Inferior parietal cortex (tissue), 1 donor: ENCODE results near the gene OTUD3.
A peak's percentile ranks its signal among the peaks of the same experiment; 100 is the strongest.
"Not testable (repeated sequence)": the region's sequence is repeated elsewhere in the genome, so short reads cannot be mapped to it uniquely, and the experiment has no call there.

ENCODE experiments used
- DNase-seq: peaks from one replicate; pipeline ENCODE4 v3.0.0-alpha.2; 2016; ENCODE audit errors: extremely low spot score

OTUD3 gene, protein sequence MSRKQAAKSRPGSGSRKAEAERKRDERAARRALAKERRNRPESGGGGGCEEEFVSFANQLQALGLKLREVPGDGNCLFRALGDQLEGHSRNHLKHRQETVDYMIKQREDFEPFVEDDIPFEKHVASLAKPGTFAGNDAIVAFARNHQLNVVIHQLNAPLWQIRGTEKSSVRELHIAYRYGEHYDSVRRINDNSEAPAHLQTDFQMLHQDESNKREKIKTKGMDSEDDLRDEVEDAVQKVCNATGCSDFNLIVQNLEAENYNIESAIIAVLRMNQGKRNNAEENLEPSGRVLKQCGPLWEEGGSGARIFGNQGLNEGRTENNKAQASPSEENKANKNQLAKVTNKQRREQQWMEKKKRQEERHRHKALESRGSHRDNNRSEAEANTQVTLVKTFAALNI

DNA sequence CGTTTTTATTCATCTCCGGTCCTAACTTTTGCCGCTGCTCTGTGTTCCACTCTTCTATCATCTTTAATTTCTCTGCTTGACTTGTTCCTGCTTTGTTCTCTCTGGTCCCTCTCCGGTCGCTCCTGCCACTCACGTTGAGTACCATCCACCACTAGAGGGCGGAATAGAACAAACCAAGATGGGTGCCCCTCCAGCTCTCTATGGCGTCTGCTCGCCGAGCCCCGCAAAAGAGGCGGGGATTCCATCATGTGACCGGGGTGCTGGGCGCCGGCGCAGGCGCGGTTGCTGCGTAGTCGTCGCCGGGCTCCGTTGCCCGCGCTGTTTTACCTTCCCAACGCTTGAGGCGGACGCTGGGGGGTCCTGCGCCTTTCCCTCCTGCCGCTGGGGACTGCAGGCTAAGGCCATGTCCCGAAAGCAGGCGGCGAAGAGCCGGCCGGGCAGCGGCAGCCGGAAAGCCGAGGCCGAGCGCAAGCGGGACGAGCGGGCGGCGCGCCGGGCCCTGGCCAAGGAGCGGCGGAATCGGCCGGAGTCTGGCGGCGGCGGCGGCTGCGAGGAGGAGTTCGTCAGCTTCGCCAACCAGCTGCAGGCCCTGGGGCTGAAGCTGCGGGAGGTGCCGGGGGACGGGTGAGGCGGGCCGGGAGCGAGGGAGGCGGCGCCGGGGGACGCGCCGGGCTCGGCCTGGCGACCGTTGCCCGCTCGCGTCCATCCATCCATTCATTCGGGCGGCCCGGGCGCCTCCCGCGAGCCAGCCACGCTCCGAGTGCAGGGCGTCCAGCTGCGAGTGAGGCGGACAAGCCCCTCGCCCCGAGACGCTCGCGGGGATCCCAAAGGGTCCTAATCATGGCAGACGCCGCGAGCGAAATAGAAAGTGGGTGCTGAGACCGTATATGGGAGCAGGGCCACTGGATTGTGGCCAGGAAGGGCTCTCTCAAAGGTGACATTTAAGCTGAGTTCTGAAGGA is at the start of gene OTUD3:
Gene OTUD3, plus strand, starts transcription at position 285 of the 961 bp plus-strand sequence. Its CDS starts 119 bp downstream, at position 404.
- DNase-seq, result peak; percentile 100

DNA sequence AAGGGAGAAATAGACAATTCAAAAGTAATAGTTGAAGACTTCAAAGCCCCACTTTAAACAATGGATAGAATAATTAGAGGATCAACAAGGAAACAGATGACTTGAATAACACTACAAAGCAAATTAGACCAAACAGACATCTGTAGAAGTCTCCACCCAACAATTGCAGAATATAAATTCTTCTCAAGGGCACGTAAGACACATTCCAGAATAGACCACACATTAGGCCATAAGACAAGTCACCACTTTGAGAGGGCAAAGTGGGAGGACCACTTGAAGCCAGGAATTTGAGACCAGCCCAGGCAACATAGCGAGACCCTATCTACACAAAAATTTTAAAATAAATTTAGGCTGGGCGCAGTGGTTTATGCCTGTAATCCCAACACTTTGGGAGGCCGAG is 46.6 kb upstream of the OTUD3 start:
- no peak for DNase-seq

DNA sequence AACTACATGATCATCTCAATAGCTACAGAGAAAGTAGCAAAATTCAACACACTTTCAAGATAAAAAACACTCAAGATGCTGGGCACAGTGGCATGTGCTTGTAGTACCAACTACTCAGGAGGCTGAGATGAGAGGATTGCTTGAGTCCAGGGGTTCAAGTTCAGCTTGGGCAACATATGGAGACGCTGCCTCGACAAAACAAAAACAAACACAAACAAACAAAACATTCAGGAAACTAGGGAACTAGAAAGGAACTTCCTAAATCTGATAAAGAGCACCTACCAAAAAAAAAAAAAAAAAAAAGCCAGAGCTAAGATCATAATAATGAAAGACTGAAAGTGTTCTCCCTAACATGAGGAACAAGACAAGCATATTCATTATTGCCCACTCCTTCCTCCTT is 44.3 kb upstream of the OTUD3 start:
- no peak for DNase-seq

DNA sequence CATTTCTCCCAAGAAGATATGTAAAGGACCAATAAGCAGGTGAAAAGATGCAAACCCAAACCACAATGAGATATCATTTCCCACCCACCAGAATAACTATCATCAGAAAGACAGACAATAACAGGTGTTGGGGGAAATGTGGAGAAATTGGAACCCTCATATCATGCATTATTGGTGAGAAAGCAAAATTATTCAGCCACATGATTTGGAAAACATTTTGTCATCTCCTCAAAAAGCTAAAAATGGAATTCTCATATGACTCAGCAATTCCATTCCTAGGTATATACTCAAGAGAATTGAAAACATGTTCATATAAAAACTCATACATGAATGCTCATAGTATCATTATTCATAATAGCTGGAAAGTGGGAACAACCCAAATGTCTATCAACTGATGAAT is 42.0 kb upstream of the OTUD3 start:
- DNase-seq, result no peak

DNA sequence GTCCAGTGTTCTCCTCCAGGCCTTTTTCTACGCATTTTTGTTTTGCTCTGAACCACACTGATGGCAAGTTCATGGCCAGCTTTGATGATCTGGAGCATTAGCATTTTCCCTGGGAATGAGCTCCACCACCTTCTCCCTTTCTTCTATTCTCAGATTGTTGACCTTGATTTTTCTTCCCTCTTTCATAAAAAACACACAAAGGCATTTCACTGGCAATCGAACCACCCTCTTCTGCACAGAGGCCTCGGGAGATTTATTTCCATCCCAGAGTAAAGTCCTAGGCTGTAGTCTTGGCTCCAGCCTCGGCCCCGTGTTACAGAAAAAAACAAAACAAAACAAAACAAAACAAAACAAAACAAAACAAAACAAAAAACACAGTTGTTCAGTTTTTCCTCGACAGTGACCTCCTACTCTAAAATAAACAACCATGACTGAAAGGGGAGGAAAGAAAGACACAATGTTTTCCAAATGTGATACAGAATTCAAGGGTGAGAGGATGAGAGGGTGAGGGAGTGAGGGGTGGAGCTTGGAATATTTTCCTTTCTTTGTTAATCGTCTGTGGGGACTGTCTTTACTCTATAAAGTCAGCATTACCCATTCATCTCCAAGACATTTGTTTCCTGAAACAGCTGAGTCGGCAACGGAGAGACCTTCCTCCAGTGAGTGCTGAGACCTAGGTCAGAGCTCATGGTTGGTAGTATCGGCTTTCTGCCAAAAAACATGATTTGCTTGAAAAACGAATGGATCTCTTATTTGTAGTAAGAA is 37.3 kb upstream of the OTUD3 start:
- DNase-seq, result no peak

DNA sequence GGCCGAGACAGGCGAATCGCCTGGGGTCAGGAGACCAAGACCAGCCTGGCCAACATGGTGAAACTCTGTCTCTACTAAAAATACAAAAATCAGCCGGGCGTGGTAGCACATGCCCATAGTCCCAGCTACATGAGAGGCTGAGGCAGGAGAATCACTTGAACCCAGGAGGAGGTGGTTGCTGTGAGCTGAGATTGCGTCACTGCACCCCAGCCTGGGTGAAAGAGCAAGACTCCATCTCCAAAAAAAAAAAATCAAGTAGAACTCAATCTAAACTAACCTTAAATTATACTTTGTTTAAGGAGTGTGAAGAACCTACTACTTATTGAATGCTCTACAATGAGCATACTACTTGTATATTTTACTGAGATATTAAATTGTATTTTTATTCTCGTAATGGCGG is 36.6 kb upstream of the OTUD3 start:
- DNase-seq, result no peak

DNA sequence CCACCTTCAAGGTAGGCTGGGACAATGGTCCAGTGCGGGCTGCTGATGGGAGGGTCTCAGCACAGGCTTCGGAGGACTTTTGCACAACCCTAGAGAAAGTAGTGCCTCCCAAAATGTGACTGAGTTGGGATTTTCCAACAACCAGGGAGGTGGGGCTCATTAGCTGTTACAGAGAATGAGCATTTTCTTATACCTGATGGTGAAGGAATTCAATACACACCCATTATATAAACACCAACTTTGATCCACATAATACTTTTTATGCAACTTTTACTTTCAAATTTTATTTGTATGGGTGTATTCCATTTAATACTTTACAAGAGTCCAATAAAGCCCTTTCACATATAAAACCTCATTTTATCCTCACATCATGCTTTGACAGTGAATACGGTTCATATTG is 35.9 kb upstream of the OTUD3 start:
- DNase-seq, result no peak

DNA sequence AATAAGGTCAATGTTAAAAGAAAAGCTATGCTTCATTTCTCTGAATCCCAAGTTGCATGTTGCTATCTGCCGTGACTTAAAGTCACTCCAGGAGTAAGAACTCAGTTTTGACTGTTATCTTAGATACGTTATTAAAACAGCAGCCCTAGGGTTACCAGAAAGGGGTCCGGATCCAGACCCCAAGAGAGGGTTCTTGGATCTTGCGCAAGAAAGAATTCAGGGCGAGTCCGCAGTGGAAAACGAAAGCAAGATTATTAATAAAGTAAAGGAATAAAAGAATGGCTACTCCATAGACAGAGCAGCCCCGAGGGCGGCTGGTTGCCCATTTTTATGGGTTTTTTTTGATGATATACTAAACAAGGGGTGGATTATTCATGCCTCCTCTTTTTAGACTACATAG is 34.9 kb upstream of the OTUD3 start:
- not testable (repeated sequence) for DNase-seq

DNA sequence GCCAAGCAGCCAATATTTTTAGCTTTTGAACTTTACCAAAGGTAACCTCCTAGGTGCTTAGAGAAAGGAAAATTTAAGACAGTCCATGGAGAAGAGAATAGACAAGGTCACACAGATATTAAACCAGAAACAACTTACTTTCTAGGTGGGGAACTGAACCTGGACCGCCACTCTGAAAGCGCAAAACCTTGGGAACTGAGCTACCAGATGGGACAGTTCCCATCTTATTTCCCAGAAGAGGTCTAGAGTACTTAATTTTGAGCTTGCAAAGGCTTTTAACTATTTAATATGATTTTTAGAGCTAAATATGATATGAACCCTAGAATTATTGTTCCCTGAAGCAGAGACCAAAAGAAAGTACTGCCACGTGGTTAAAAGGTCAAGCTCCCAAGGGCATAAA is 32.9 kb upstream of the OTUD3 start:
- not testable (repeated sequence) for DNase-seq

DNA sequence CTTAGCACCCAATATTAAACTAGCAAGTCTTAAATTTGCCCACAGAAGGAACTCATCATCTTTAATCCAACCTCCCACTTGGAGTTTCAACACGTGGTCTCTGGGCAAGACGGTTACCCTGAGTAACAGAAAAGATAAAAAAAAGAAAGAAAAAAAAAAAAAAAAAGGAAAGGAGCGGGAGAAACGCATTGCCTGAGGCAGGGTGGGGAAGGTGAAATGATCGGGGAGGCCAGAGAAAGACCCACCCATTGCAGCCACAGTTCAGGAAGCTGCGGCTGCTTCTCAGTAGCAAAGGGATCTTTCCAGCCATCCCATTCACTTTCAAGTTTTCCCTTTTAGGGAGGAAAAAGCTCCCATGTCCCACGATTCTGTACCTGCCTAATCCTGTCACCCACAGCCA is 32.0 kb upstream of the OTUD3 start:
- no peak for DNase-seq

DNA sequence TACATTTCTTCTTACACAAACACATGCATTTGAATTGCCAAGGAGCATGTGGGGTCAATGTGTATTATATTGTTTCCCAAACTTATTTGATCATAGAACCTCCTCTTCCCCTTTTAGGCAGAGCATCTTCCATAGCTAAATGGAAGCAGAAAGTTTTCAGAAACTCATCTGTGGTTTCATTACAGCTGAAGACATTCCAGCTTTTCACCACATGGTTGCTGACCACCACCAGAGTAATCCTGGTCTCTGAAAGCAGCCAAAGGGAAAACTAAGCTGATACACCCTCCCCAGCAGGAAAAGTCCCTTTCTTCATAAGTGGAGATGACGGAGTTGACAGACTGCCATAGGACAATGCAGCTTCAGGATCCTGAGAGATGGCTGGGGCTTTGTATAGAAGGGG is 30.2 kb upstream of the OTUD3 start:
- no peak for DNase-seq

DNA sequence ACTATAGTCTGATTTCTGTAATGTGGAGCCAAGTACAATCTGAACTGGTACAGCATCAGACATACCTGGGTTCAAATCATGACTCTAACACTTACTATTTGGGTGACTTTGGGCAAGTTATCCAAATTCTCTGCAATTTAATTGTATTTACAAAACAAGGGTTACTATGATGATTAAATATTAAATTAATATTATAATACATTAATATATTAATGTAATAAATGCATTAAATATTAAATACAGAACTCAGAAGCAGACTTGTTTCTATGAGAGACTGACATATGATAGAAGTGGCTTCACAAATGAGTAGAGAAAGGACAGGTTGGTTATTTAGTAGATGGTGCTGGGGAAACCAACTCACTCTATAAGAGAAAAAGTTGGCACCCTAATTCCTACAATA is 27.3 kb upstream of the OTUD3 start:
- no peak for DNase-seq

DNA sequence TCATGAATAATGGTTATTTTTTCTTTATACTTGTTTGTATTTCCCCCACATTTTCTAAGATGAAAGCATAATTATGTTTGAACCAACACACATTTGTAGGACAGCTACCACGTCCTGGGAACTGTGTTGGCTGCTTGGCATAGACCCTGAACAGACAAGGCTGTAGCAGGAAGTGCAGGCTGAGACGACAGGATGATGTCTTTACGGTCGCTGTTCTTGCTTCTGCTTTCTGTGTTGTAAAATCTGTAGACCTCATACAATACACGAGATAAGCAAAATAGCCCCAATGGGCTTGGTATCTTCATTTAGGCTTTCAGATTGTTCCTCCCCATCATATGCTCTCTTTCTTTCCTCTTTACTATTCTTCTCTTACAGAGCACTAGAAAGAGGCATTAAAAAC is 23.3 kb upstream of the OTUD3 start:
- DNase-seq, result no peak

DNA sequence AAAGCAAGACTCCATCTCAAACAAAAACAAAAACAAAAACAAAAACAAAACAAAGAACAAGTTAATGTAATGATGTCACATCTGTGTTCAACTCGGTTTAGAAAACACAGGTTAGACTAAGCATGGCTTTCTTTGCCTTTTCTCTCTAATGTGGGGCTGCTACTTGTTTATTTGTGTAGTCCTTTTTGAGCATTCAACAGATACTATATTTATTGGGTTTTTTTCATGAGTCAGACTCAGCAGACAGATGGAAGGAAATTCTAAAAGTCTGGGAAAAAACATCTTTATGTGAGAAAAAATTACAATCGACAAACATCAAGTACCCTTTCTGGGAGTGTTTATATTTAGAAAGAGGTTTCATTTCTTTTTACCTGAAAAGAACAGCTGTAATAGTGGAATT is 22.3 kb upstream of the OTUD3 start:
- no peak for DNase-seq

DNA sequence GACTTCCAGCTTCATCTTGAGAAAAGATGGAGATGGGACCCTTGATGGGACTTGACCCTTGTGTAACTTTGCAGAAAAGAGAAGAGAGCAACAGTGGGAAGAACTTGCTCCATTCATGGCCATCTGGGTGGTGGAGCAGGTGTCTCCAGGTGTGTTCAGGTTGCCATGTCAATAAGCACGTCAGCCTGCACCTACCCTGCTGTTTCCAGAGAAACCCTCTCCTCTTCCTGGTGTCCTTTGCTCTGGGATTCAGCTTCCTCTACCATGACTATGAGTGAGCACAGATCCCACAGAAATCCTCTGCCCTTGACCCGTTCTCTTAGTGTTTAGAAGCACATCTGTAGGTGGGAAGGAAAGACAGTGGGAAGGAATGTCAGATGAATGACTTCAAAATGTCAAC is 21.8 kb upstream of the OTUD3 start:
- no peak for DNase-seq

DNA sequence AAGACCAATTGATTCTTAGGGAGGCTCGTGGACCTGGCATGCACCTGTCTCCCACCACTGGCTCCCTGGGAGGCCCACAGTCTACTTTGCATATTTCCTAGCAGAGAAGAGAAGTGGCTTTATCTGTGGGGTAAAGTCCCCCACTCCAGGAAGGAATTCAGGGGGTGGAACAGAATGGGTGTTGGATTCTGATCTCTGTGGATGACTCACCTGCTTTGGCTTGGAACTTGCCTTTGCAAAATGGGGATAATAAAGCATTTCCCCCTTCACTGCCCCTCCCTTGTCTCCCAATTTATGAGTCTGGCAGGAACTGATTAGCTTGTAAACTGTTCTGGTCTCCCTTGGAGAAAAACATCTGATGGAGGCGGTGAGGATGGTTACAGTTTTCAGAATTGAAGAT is 21.2 kb upstream of the OTUD3 start:
- DNase-seq, result no peak

DNA sequence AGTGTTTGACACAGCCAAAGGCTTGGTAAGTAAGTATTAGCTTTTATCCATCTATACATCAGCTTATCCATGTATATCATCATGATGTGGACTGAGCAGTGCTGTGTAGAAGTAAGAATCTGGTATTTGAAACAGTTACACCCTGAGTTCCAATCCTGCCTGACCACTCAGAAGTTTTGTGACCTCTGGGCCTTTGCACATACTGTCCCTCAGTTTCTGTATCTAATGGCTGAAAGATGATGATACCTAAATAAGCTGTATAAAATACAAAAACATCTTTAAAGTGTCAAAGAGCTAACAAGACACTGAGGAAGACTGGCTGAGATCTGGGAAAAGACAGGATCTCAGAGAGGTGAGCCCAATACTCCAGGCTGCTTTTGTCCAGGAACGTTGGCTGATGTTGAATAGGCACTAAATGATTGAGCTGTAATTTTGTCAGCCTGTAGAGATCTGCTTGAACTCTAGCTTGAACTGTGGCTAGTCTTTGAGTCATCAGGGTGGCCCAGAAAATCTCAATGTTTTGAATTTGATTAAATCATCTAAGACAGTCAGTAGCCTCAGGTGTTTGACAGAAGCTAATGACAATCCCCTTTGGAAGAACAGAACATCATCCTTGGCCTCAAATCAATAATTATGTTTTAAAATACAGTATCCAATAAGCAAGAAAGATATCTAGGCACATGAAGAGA is 20.2 kb upstream of the OTUD3 start:
- no peak for DNase-seq

DNA sequence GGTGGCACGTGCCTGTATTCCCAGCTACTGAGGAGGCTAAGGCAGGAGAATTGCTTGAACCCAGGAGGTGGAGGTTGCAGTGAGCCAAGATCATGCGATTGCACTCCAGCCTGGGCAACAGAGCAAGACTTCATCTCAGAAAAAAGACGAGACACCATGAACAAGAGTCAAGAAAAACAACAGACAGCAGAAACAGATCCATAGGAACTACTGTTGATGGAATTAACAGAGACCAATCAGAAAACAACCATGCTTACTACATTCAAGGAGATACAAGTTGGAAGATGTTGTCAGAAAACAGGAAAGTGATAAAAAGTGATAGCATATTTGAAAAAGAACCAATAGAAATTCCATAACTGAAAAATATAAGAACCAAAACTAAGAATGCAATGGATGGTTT is 19.3 kb upstream of the OTUD3 start:
- DNase-seq, result no peak

DNA sequence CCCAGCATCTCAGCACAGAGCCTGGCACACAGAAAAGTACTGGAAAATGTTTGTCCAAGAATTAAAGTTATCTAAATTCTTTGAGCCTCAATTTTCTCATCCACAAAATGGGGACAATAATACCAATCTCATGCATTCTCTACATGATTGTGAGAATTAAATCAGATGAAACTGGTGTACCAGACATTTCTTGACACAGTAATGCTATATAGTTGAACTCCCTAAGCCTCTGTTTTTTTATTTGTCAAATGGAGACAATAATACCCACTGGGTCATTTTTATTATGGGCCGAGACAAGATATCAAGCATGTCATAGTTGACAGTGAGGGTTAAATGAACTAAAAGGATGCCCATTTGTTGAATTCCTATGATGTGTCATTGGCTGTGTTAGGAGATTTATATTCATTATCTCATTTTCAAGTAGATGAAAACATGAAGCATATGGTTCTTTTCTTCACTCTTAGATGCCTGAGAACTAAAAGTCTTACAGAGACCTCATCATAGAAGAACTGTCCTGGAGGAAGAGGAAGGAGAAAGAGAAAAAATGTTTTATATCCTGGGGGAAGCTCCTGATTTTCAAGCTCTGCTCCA is 17.5 kb upstream of the OTUD3 start:
- DNase-seq, result no peak

DNA sequence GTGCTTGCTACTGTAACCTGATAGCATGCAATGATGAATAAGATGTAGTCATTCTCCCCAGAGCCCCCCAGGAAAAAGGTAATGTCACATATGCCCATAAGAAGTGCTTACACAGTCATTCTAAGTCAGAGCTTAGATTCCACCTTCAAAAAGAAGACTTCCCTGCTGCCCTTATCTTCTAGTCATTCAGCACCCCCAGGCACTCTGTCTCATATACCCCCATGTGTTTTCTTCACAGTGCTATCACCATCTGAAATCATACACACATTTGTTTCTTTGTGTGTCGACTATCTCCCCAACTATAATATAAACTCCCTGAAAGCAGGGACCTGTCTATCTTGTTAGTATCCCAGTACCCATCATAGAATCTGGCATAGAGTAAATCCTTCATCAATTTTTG is 16.2 kb upstream of the OTUD3 start:
- DNase-seq, result no peak

DNA sequence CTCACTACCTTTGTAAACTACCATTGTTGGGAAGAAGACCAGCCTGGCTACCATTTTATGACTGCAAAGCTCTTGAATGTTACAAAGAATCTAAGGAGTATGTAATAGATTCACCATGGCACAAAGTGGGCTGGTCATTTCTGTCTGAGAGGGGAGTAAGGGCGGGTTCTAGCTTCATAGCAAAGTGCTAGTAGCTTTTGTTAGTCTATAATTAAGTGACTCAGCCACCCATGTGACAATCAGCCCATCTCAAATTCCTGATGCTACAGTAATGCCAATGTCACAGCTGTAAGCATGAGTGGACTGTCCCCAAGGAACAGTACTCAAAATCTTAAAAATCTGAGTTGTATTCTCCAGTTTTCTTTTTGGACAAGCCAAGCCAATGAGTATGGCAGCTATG is 15.4 kb upstream of the OTUD3 start:
- no peak for DNase-seq
